Right lobe of liver (tissue), 6 donors: Measurements from ENCODE around the gene NAALADL2. TPM values are rescaled to one million over a fixed set of nuclear protein-coding genes. Genes with fewer than 3 reads are reported as not detected.

Experiments used
- ATAC-seq, 4 donors: fragments of 200-7000 bp; cut with Tn5 transposase; one replicate each; pipeline ENCODE4 v1.9.1; 2020; ENCODE audit warnings: mild to moderate bottlenecking in 4 of 4, moderate library complexity in 4 of 4
- DNase-seq, 3 donors: peaks; one replicate each; pipeline ENCODE4 v3.0.0-alpha.2; 2020
- H3K27ac ChIP-seq, 3 donors: fragments of 200-600 bp; one replicate each; pipeline ENCODE4 v1.8.0; 2022
- H3K27me3 ChIP-seq, 2 donors: fragments of 200-600 bp; one replicate each; pipeline ENCODE4 v1.8.0; 2022
- H3K36me3 ChIP-seq, 4 donors: fragments of 200-600 bp; sonication (generic) in 1 of 4; one replicate each; pipeline versions ENCODE4 v1.5.1 to v1.8.0; 2017 to 2022; ENCODE audit warnings: control low read depth in 1 of 4
- H3K4me1 ChIP-seq, 4 donors: fragments of 200-600 bp; sonication (generic) in 1 of 4; one replicate each; pipeline versions ENCODE4 v1.5.1 to v1.8.0; 2017 to 2022; ENCODE audit warnings: control low read depth in 1 of 4
- H3K4me3 ChIP-seq, 3 donors: fragments of 200-600 bp; one replicate each; pipeline ENCODE4 v1.8.0; 2022
- H3K9me3 ChIP-seq, 4 donors: fragments of 200-600 bp; sonication (generic) in 1 of 4; one replicate each; pipeline versions ENCODE4 v1.5.1 to v1.8.0; 2017 to 2022; ENCODE audit warnings: control low read depth in 1 of 4
- POLR2A ChIP-seq: fragments of 450-650 bp; IDR thresholded peaks from one replicate; pipeline ENCODE4 v1.6.1; 2017; ENCODE audit warnings: antibody characterized with exemption, mild to moderate bottlenecking
- WGBS: methylation state at CpG from one replicate; pipeline ENCODE4 v1.1.6; 2018; ENCODE audit warnings: low coverage, low lambda C conversion rate; ENCODE audit not compliant: insufficient coverage; ENCODE audit errors: missing lambda C conversion rate; 5-methylcytosine and 5-hydroxymethylcytosine counted together
- intact Hi-C, 2 donors: fragments of 100-400 bp; cut with DNase I; formaldehyde crosslinking; loops; one replicate each; pipeline versions ENCODE4 v1.11.2 to v1.14.1; 2022
- total RNA-seq, 6 experiments: library from RNA; depleted of rRNA in 2 of 6; stranded (reverse); fragments of >200 nt in 2 of 6; fragmentation: NEBNext Ultra II Directional in 3 of 6; extraction: Animal tissue kit (Norgen Biotek cat#: 25700) in 3 of 6; gene quantifications; one replicate each; pipeline versions ENCODE4 v1.1.0 to v1.2.4, GENCODE V29; 2016 to 2023
- TF ChIP-seq, protein P1 (sequence below), 4 donors: fragments of 200-600 bp in 3 of 4; fragments of 450-650 bp in 1 of 4; IDR thresholded peaks; one replicate each; pipeline versions ENCODE4 v1.5.1 to v1.8.0; 2016 to 2022; ENCODE audit warnings: antibody characterized with exemption in 4 of 4, mild to moderate bottlenecking in 2 of 4
- donor health status: DM: no; HTN: yes; CAD: no.
- donor health status: DM: no; HTN: no; CAD: no.
- donor health status: DM: no; HTN: no; CAD: no.
- donor health status: DM: no; HTN: yes; CAD: no.
- donor health status: DM: no; HTN: yes; CAD: no.

The NAALADL2 gene
- total RNA-seq, 6 experiments from 2014 or later = 0.86 to 4.9 (median 3.2) TPM

DNA sequence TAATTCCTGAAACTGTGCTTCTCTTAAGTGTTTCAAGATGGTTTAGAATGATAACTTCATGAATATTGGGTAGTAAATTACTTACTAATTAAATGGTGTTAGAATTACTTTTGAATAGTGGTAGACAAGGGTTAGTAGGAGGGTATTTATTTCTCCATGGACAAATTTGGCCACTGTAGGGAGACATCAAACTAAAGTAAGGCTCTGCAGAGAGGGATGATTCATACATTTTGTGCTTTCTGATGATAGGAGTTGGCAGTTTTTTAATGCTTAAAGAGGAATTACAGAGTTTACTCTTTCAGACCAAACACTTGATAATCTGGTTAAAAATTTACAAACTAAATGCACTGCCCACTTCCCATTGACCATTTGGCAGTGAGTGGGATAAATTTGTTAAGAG is 127.6 kb downstream of the NAALADL2 start:
- no peak for TF ChIP-seq POLR2A
- TF ChIP-seq, protein P1, sequence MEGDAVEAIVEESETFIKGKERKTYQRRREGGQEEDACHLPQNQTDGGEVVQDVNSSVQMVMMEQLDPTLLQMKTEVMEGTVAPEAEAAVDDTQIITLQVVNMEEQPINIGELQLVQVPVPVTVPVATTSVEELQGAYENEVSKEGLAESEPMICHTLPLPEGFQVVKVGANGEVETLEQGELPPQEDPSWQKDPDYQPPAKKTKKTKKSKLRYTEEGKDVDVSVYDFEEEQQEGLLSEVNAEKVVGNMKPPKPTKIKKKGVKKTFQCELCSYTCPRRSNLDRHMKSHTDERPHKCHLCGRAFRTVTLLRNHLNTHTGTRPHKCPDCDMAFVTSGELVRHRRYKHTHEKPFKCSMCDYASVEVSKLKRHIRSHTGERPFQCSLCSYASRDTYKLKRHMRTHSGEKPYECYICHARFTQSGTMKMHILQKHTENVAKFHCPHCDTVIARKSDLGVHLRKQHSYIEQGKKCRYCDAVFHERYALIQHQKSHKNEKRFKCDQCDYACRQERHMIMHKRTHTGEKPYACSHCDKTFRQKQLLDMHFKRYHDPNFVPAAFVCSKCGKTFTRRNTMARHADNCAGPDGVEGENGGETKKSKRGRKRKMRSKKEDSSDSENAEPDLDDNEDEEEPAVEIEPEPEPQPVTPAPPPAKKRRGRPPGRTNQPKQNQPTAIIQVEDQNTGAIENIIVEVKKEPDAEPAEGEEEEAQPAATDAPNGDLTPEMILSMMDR (IDR thresholded peaks at IDR 0.05) = peak in 3 of 4 donors; percentile 9 to 12 (median 9)
- no peak for DNase-seq
- intact Hi-C loops = no loop called here
- no peaks in the 10 kb centered on the region for H3K36me3 ChIP-seq
- H3K27me3 ChIP-seq = no peaks in the 10 kb centered on the region
- peaks cover 0 to 8% (median 0%) of the 10 kb centered on the region in 4 donors for H3K4me1 ChIP-seq
- ATAC-seq = peak; percentile 69 to 98 (median 86)
- H3K4me3 ChIP-seq = no peak overlapping the region
- no peak overlapping the region for H3K27ac ChIP-seq
- no peaks in the 10 kb centered on the region for H3K9me3 ChIP-seq

DNA sequence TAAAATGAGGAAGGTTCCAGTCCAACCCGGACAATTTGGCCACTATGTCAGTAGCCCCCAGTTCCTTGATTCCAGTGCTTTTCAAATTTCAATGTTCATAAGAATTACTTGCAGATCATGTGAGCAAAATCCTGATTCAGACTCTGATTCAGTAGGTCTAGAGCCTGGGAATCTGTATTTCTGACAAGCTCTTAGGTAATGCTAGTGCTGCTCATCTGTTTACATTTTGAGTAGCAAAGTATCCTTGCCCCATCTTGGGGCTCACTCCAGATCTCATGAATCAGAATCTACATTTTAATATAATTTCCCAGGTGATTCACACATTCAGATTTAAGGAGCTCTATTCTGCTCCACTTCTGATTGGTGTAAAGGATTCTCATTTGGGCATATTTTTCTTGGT is 142.0 kb downstream of the NAALADL2 start:
- WGBS = 100% methylated on average over 1 of the region's 1 CpG
- no peak for ATAC-seq
- intact Hi-C loops = no loop called here

DNA sequence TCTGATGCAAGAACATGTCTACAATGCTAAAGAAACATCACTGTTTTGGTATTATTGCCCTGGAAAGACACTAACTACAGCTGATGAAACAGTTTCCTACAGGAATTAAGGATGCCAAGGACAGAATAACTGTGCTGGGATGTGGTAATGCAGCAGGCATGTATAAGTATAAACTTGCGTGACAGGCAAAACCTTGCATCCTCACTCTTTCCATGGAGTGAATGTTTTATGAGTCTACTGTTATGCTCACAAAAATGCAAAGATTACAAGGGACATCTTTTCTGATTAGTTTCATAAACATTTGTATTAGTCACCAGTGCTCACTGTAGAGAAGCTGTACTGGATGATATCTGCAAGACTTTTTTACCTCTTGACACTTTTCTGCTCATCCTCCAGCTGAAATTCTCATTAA is 143.6 kb downstream of the NAALADL2 start:
- Histone ChIP-seq H3K9me3 (no peaks in the 10 kb centered on the region), H3K36me3 (no peaks in the 10 kb centered on the region), H3K4me3 (no peak overlapping the region), H3K27ac (no peak overlapping the region), H3K4me1 (no peaks in the 10 kb centered on the region), H3K27me3 (no peaks in the 10 kb centered on the region)
- ATAC-seq = no peak
- no peak for TF ChIP-seq POLR2A
- TF ChIP-seq, protein P1 (IDR thresholded peaks at IDR 0.05) = no peak
- 100% methylated on average over 1 of the region's 1 CpG for WGBS
- intact Hi-C loops = no loop called here
- no peak for DNase-seq

More for the DNA sequence above, 142.0 kb downstream of the NAALADL2 start:
- H3K27ac ChIP-seq = no peak overlapping the region
- H3K27me3 ChIP-seq = no peaks in the 10 kb centered on the region
- TF ChIP-seq, protein P1 (IDR thresholded peaks at IDR 0.05) = no peak
- no peak for TF ChIP-seq POLR2A
- no peaks in the 10 kb centered on the region for H3K36me3 ChIP-seq
- H3K4me3 ChIP-seq = no peak overlapping the region
- H3K4me1 ChIP-seq = no peaks in the 10 kb centered on the region
- no peaks in the 10 kb centered on the region for H3K9me3 ChIP-seq
- DNase-seq = no peak

DNA sequence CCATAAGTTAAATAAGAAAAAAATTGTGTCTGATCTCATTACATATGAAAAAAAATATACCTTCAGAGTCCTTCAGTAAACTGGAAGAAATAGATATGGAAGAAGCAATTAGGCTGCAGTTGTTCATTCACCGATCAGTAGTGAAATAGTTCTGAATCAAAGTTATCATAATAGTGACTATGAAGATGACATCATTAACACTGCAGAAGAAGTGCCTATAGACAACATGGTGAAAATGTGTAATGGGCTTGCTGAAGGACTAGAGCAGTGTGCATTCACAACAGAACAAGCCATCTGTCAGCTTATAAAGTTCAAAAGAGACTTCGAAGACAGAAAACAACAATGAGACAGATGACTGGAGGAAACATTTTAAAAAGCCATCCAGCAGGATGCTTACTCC is 144.5 kb downstream of the NAALADL2 start:
- Histone ChIP-seq H3K27me3 (no peaks in the 10 kb centered on the region), H3K9me3 (no peaks in the 10 kb centered on the region), H3K27ac (no peak overlapping the region), H3K36me3 (no peaks in the 10 kb centered on the region), H3K4me3 (no peak overlapping the region), H3K4me1 (no peaks in the 10 kb centered on the region)
- intact Hi-C loops = no loop called here
- no peak for TF ChIP-seq POLR2A
- TF ChIP-seq, protein P1 (IDR thresholded peaks at IDR 0.05) = no peak
- ATAC-seq (no peak), DNase-seq (no peak)
- WGBS = 100% methylated on average over 2 of the region's 2 CpGs

DNA sequence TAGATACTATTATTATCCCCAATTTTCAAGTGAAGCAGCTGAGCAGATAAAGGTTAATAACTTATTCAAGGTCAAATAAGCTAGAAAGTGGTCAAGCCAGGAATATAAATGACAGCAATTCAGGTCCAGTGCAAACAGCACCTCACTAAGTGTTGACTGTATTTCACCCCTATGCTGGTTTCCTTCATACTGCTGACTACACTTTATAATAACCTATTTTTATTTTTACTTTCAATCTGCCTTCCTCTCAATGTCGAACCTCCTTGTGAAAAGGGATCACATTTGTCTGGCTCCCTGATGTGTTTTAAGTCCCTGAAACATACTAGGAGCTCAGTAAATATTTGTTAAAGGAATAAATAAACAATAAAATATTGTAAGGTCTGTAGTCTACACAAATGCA is 146.1 kb downstream of the NAALADL2 start:
- H3K27ac ChIP-seq = no peak overlapping the region
- intact Hi-C loops = no loop called here
- TF ChIP-seq POLR2A = no peak
- TF ChIP-seq, protein P1 (IDR thresholded peaks at IDR 0.05) = no peak
- no peak for ATAC-seq
- H3K9me3 ChIP-seq = no peaks in the 10 kb centered on the region
- no peaks in the 10 kb centered on the region for H3K36me3 ChIP-seq
- DNase-seq = no peak
- no peaks in the 10 kb centered on the region for H3K4me1 ChIP-seq
- no peaks in the 10 kb centered on the region for H3K27me3 ChIP-seq
- H3K4me3 ChIP-seq = no peak overlapping the region
- WGBS = 60% methylated on average over 1 of the region's 1 CpG
